Smooth muscle cell (in vitro differentiated cells): ENCODE data around the gene GPC2. TPM values are rescaled to one million over a fixed set of nuclear protein-coding genes. Genes with fewer than 3 reads are reported as not detected.
"Not testable (repeated sequence)": the region's sequence is repeated elsewhere in the genome, so short reads cannot be mapped to it uniquely, and the experiment has no call there.

ENCODE experiments used
- DNase-seq: peaks from one replicate; lab custom pipeline; 2025; ENCODE audit not compliant: unreplicated experiment; lab: John Stamatoyannopoulos, UW
- H2AFZ ChIP-seq: fragments of 200-600 bp; sonication (generic); 2 replicates; pipeline ENCODE4 v1.6.0; 2016; ENCODE audit warnings: antibody characterized with exemption, low read depth, mild to moderate bottlenecking
- H3F3A ChIP-seq: fragments of 200-600 bp; sonication (generic); 2 replicates; pipeline ENCODE4 v1.6.0; 2017; ENCODE audit warnings: antibody characterized with exemption, low read depth
- H3K27ac ChIP-seq: fragments of 200-600 bp; sonication (generic); 2 replicates; pipeline ENCODE4 v1.5.1; 2016; ENCODE audit warnings: low read depth, mild to moderate bottlenecking
- H3K27me3 ChIP-seq: fragments of 200-600 bp; sonication (generic); 2 replicates; pipeline ENCODE4 v1.6.1; 2016; ENCODE audit warnings: low read depth, mild to moderate bottlenecking
- H3K36me3 ChIP-seq: fragments of 200-600 bp; sonication (generic); 2 replicates; pipeline ENCODE4 v1.5.1; 2016; ENCODE audit warnings: low read depth
- H3K4me1 ChIP-seq: fragments of 200-600 bp; sonication (generic); 2 replicates; pipeline ENCODE4 v1.5.1; 2016; ENCODE audit warnings: low read depth
- H3K4me2 ChIP-seq: fragments of 200-600 bp; sonication (generic); 2 replicates; pipeline ENCODE4 v1.6.0; 2016; ENCODE audit warnings: mild to moderate bottlenecking
- H3K4me3 ChIP-seq: fragments of 200-600 bp; sonication (generic); 2 replicates; pipeline ENCODE4 v1.5.1; 2016; ENCODE audit warnings: mild to moderate bottlenecking
- H3K79me2 ChIP-seq: fragments of 200-600 bp; sonication (generic); 2 replicates; pipeline ENCODE4 v1.6.0; 2016; ENCODE audit warnings: low read depth, mild to moderate bottlenecking
- H3K9ac ChIP-seq: fragments of 200-600 bp; sonication (generic); 2 replicates; pipeline ENCODE4 v1.6.0; 2016; ENCODE audit warnings: low read depth
- H3K9me3 ChIP-seq: fragments of 200-600 bp; sonication (generic); replicated peaks from 2 replicates; pipeline ENCODE4 v1.5.1; 2016; ENCODE audit warnings: low read depth
- H4K20me1 ChIP-seq: fragments of 200-600 bp; sonication (generic); 2 replicates; pipeline ENCODE4 v1.6.0; 2016; ENCODE audit warnings: low read depth
- CTCF ChIP-seq: fragments of 200-600 bp; sonication (generic); IDR thresholded peaks from 2 replicates; pipeline ENCODE4 v1.5.1; 2017; ENCODE audit warnings: borderline replicate concordance, mild to moderate bottlenecking, antibody characterized with exemption; ENCODE audit not compliant: insufficient read depth, poor library complexity, severe bottlenecking
- WGBS: methylation state at CpG from one replicate; pipeline ENCODE4 v1.1.7; 2016; ENCODE audit warnings: low lambda C conversion rate; 5-methylcytosine and 5-hydroxymethylcytosine counted together
- polyA plus RNA-seq: library from polyadenylated mRNA; unstranded; fragments of >200 nt; fragmentation: Nextera tagmentation; extraction: Ambion mirVana; gene quantifications from 2 replicates; pipeline ENCODE4 v1.2.1, GENCODE V29; 2016
- total RNA-seq: library from RNA; depleted of rRNA; stranded (reverse); fragments of >200 nt; gene quantifications from 2 replicates; pipeline ENCODE4 v1.2.3, GENCODE V29; 2014

GPC2 gene
- total and polyA plus RNA-seq, 2 experiments from 2014 or later, result 3.2 to 7.1 TPM

DNA sequence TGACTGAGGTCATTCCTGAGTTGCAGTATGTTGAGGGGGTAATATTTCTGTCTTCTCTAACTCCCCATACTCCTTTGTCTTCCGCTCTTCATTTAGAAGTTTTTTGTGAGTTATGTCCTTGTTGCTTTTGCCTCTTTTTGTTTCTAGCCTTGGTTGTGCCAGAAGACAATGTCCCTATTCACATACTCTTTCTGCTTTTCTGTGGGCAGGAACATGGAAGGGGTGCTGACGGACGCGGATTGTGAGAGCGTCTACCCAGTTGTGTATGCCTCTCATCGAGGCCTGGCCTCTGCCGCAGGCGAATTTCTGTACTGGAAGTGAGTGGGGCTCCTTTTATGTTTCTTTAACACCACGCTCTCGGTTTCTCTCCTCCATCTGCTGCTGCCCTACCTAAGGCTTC is 21.1 kb upstream of the GPC2 start:
- Histone ChIP-seq H3K4me2 (no peak overlapping the region), H3F3A (no peaks in the 10 kb centered on the region), H3K9ac (no peak overlapping the region), H3K79me2 (no peaks in the 10 kb centered on the region), H3K4me3 (no peak overlapping the region), H3K4me1 (no peaks in the 10 kb centered on the region), H2AFZ (no peak overlapping the region), H4K20me1 (no peaks in the 10 kb centered on the region), H3K36me3 (no peaks in the 10 kb centered on the region), H3K9me3 (no peaks in the 10 kb centered on the region), H3K27me3 (peaks cover 31% of the 10 kb centered on the region), H3K27ac (no peak overlapping the region)
- no peak for DNase-seq
- no peak for TF ChIP-seq CTCF
- 97% methylated on average over 10 of the region's 10 CpGs for WGBS

DNA sequence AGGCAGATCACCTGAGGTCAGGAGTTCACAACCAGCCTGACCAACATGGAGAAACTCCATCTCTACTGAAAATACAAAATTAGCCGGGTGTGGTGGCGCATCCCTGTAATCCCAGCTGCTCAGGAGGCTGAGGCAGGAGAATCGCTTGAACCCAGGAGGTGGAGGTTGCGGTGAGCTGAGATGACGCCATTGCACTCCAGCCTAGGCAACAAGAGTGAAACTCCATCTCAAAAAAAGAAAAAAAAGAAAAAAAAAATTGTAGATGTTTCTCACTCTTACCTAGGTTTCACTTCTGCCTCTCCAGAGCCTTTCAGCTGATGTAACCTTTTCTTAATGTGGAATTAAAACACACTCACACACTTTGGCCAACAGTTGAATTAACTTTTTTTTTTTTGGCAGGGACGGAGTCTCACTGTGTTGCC is 18.7 kb upstream of the GPC2 start:
- not testable (repeated sequence) for H3K36me3 ChIP-seq, H4K20me1 ChIP-seq, H3K4me3 ChIP-seq, H2AFZ ChIP-seq, DNase-seq, H3K9me3 ChIP-seq, H3F3A ChIP-seq, H3K4me1 ChIP-seq, H3K79me2 ChIP-seq, H3K27ac ChIP-seq, H3K9ac ChIP-seq, H3K4me2 ChIP-seq
- H3K27me3 ChIP-seq, result peaks cover 14% of the 10 kb centered on the region
- WGBS, result 98% methylated on average over 6 of the region's 6 CpGs

- no peak for TF ChIP-seq CTCF
- no peaks in the 10 kb centered on the region for H3K4me1 ChIP-seq
- H3K79me2 ChIP-seq, result no peaks in the 10 kb centered on the region
- no peak overlapping the region for H3K4me2 ChIP-seq
- H3K27ac ChIP-seq, result no peak overlapping the region
- no peak for DNase-seq
- no peaks in the 10 kb centered on the region for H3K36me3 ChIP-seq
- no peaks in the 10 kb centered on the region for H3F3A ChIP-seq
- H4K20me1 ChIP-seq, result no peaks in the 10 kb centered on the region
- H3K9ac ChIP-seq, result no peak overlapping the region
- 77% methylated on average over 2 of the region's 2 CpGs for WGBS
- peaks cover 10% of the 10 kb centered on the region for H3K27me3 ChIP-seq
- H3K9me3 ChIP-seq, result no peaks in the 10 kb centered on the region
- no peak overlapping the region for H2AFZ ChIP-seq
- no peak overlapping the region for H3K4me3 ChIP-seq
Measured at GRCh38 chr7:100195222-100195621, 18.0 kb upstream of the GPC2 start.

DNA sequence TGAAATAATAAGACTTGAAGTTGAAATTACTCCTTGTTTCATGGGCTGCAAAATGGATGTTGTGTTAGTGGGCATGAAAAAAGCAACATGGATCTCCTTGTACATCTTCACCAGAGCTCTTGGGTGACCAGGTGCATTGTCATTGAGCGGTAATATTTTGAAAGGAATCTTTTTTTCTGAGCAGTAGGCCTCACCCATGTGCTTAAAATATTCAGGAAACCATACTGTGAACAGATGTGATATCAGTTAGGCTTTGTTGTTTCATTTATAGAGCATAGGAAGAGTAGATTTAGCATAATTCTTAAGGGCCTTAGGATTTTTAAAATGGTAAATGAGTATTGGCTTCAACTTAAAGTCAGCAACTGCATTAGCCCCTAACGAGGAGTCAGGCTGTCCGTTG is 15.8 kb upstream of the GPC2 start:
- Histone ChIP-seq H3K27ac (no peak overlapping the region), H3K79me2 (no peaks in the 10 kb centered on the region), H2AFZ (no peak overlapping the region), H3K36me3 (no peaks in the 10 kb centered on the region), H3K9me3 (no peaks in the 10 kb centered on the region), H3K4me1 (no peaks in the 10 kb centered on the region), H3K4me3 (no peak overlapping the region), H4K20me1 (no peaks in the 10 kb centered on the region), H3F3A (no peaks in the 10 kb centered on the region), H3K9ac (no peak overlapping the region), H3K4me2 (no peak overlapping the region), H3K27me3 (peaks cover 7% of the 10 kb centered on the region)
- DNase-seq, result no peak
- TF ChIP-seq CTCF, result no peak
- WGBS, result 94% methylated on average over 3 of the region's 3 CpGs

- not testable (repeated sequence) for H3K9ac ChIP-seq, H2AFZ ChIP-seq, H3K4me1 ChIP-seq, H3K4me3 ChIP-seq, H3K27ac ChIP-seq, H3K36me3 ChIP-seq, DNase-seq, H3K4me2 ChIP-seq, H3K27me3 ChIP-seq, H4K20me1 ChIP-seq, H3K79me2 ChIP-seq, H3F3A ChIP-seq, H3K9me3 ChIP-seq
- 95% methylated on average over 6 of the region's 6 CpGs for WGBS
Measured at GRCh38 chr7:100192281-100192862, 15.2 kb upstream of the GPC2 start.
